ENCODE measurements around the gene VEGFC.

The VEGFC gene

DNA sequence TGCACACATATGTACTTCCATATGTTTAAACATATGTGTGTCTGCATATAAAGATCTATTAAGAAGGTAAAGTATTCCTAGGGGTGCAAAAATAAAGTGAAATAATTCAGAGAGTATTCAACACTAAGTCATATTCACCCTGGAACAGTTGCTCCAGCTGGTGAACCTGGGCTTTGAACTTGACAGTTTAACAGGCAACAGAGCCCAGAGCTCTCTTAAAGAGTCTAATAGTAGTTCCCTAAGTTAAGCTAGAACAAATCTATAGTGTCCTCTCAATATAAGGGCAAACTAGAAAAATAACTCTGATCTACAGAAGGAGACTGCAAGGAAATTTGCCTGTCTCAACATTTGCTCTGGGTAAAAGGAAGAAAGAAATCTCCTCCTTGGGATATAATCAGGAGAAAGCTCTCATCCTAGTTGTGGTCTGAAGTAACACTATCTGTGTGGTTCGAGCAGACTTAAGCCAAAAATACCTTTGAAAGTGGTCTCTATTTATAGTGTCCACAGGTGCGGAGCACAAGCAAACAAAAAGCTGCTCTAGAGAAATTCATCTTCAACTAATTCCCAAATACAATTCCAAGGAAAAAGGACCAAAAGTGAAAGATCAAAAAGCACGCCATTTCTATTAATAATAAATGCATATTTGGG, 29.9 kb downstream of the VEGFC start:
- DNase-seq (ENCODE audit: low spot score) (no peak), FAIRE-seq (no peak)

- FAIRE-seq (no peak), DNase-seq (ENCODE audit: low spot score) (no peak)
Measured at GRCh38 chr4:176761872-176762271, 30.9 kb downstream of the VEGFC start.

DNA sequence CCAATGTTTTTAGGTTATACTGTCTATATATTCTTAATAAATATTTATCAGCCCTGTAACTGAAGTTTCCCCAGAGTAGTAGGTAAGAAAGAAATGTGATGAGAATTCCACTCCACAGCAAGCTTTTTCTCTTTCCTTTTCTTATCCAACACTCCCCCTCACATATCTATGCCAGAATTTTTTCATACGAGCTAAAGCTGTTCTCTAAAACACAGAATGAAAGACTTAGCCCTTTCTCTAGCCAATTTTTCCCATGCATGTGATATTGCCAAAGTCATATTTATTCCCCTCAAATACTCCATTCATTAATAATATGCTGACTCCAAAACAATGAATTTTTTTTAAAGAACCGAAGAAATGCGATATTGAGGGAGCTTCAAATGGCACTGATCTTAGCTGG, 32.3 kb downstream of the VEGFC start:
- DNase-seq (ENCODE audit: low spot score), result no peak
- no peak for FAIRE-seq

DNA sequence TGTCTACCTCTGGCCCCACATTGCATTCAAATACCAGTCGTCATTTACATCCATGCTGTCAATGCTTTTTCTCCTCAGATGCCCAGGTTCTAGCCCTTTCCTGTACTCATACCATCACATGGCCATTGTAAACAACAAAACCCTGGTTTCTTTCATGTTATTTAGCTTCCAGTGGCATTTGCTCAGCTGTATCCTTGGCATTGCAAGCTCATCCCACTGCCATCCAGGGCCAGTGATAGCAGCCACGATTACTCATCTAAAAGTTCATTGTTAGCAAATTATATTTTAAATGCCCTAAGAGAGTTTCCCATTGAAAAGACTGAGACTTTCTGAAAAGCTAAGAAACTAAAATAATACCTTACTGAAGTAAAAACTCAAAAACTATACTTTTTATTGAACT, 34.0 kb downstream of the VEGFC start:
- FAIRE-seq (no peak), DNase-seq (ENCODE audit: low spot score) (no peak)

GRCh38 chr4:176758323-176758722, 34.4 kb downstream of the VEGFC start:
- FAIRE-seq, result no peak

DNA sequence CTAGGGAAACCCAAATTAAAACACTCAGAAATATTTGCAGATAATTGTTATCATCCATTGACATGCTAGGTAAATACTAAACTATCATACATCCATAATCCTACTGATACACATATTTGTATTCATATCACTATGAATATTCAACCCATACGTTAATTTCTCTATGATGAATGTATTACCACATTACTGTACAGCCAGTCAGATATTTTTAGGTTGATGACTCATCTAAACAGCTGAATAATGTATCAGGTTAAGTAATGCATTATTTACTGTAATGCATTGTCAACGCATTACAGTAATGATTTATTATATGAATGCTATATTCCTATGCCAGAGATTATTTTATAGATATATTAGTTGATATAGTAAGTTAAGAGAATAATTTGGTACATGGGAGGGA, 37.1 kb downstream of the VEGFC start:
- FAIRE-seq (no peak), DNase-seq (ENCODE audit: low spot score) (no peak)

More at GRCh38 chr4:176758323-176758722, 34.4 kb downstream of the VEGFC start:
- no peak for DNase-seq (ENCODE audit: low spot score)

DNA sequence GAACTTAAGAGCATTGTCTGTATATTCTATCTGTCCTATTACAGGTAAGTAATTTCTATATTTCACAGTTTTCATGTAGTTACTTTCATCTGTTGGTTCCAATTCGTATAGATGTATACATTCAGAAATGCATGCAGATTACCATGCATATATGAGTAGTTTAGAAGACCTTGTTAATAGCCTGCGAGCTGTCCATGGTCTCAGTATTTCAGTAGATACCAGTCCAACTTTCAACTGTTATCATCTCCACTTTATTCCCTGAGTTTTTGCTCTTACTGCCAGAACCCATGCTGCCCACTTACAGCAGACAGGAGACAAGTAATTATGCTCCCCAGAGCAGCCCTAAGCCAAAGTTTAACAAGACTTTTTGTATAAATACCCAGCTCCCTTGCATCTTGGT, 37.7 kb downstream of the VEGFC start:
- no peak for DNase-seq (ENCODE audit: low spot score)
- FAIRE-seq, result no peak

- peak; percentile 11 for DNase-seq (ENCODE audit: low spot score)
- no peak for FAIRE-seq
Measured at GRCh38 chr4:176753049-176753448, 39.7 kb downstream of the VEGFC start.

- no peak for DNase-seq (ENCODE audit: low spot score)
- FAIRE-seq, result no peak
Measured at GRCh38 chr4:176752191-176752749, 40.5 kb downstream of the VEGFC start.

- no peak for FAIRE-seq
- DNase-seq (ENCODE audit: low spot score), result no peak
Measured at GRCh38 chr4:176751061-176751460, 41.7 kb downstream of the VEGFC start.

GRCh38 chr4:176746846-176747245, 45.9 kb downstream of the VEGFC start:
- DNase-seq (ENCODE audit: low spot score) (no peak), FAIRE-seq (no peak)

- FAIRE-seq (no peak), DNase-seq (ENCODE audit: low spot score) (no peak)
Measured at GRCh38 chr4:176745902-176746301, 46.8 kb downstream of the VEGFC start.

DNA sequence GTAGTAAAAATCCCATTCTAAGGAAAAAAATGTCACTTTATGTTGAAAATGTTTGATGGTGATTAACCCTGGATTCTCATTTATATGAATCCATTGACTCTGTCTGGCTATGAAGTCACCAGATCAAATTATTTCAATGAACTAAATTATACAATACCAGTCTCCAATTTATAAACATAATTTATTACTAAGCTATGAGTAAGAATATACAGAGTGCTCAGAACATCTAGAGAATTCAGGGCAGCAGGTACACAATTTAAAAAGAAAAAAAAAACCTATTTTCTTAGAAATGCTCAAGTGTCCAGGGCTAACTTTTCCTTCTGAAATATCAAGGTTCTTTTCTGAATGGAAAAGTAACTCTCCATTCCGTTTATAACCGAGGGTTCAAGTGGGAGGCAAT, 48.6 kb downstream of the VEGFC start:
- no peak for FAIRE-seq

GRCh38 chr4:176742211-176742610, 50.5 kb downstream of the VEGFC start:
- DNase-seq (ENCODE audit: low spot score) (no peak), FAIRE-seq (no peak)

More for the DNA sequence above, 48.6 kb downstream of the VEGFC start:
- no peak for DNase-seq (ENCODE audit: low spot score)

- FAIRE-seq, result no peak
- DNase-seq (ENCODE audit: low spot score), result no peak
Measured at GRCh38 chr4:176741253-176741652, 51.5 kb downstream of the VEGFC start.

GRCh38 chr4:176735300-176735699, 57.4 kb downstream of the VEGFC start:
- FAIRE-seq, result no peak
- no peak for DNase-seq (ENCODE audit: low spot score)

GRCh38 chr4:176734461-176734860, 58.3 kb downstream of the VEGFC start:
- DNase-seq (ENCODE audit: low spot score) (no peak), FAIRE-seq (no peak)

DNA sequence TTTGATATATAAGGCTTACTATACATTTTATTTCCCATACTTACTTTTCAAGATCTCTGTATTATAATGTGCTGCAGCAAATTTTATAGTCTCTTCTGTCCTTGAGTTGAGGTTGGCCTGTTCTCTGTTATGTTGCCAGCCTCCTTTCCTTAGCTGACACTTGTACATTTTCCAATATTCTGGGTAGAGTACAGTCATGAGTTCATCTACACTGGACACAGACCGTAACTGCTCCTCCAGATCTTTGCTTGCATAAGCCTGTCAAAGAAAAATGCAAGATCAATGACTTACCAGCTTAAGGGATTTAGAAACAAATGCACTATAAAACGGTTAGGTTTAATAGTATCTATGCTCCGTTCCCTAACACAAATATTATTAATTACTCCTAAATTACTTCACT, 63.2 kb downstream of the VEGFC start:
- DNase-seq (ENCODE audit: low spot score) (no peak), FAIRE-seq (no peak)

- no peak for FAIRE-seq
- DNase-seq (ENCODE audit: low spot score), result no peak
Measured at GRCh38 chr4:176726803-176727202, 65.9 kb downstream of the VEGFC start.

DNA sequence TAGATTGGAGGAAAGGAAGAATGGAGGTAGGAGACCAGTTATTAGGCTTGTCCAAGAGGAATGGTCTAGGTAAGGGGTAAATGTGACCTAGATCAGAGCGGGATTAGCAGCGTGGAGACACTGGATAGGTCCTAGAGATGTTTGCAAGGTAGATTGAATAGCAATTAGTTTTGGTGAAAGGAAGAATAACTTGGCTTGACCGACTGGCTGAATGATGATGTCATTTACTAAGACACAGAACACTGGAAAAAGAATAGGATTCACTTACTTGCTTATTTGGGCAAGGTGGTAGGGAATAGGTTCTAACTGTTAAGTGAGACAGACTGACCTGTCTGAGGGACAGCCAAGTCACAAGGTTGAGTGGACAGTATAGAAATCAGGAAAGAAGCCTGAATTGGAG, 71.3 kb downstream of the VEGFC start:
- DNase-seq (ENCODE audit: low spot score), result no peak
- FAIRE-seq, result no peak

- FAIRE-seq (no peak), DNase-seq (ENCODE audit: low spot score) (no peak)
Measured at GRCh38 chr4:176718881-176719280, 73.8 kb downstream of the VEGFC start.

DNA sequence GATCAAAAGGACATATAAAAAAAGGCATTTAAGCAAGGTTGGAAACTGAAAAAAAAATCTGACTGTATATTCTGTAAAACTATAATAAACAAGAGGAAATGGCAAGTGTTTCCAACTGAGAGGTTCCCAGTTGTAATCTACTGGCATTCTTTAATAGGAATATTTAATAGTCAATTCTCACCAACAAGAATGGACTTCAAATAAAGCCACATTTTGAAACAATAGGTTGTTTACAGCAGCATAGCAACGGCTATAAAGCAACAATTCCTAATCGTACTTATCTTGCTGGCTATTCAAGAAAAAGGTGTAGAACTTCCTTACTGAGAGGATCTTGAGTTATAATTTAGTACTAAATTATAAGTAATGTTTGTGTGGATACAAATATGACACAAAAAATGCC, 75.5 kb downstream of the VEGFC start:
- FAIRE-seq (no peak), DNase-seq (ENCODE audit: low spot score) (no peak)

GRCh38 chr4:176709417-176709816, 83.3 kb downstream of the VEGFC start:
- no peak for FAIRE-seq

More at GRCh38 chr4:176709417-176709816, 83.3 kb downstream of the VEGFC start:
- no peak for DNase-seq (ENCODE audit: low spot score)
